Skeletal muscle satellite cell (primary cell): ENCODE results near the gene TNFAIP1.

Experiments
- H3K27me3 ChIP-seq: 2 replicates; pipeline ENCODE4 v1.7.0; 2013; ENCODE audit warnings: low read length; ENCODE audit not compliant: control insufficient read depth, insufficient read depth
- H3K36me3 ChIP-seq: 2 replicates; pipeline ENCODE4 v1.7.0; 2013; ENCODE audit warnings: mild to moderate bottlenecking, control low read depth, low read length; ENCODE audit not compliant: insufficient read depth
- H3K4me1 ChIP-seq: 2 replicates; pipeline ENCODE4 v1.7.0; 2013; ENCODE audit warnings: low read length; ENCODE audit not compliant: control insufficient read depth, insufficient read depth
- H3K4me2 ChIP-seq: 2 replicates; pipeline ENCODE4 v1.7.0; 2013; ENCODE audit warnings: mild to moderate bottlenecking, low read length
- H3K4me3 ChIP-seq: 2 replicates; pipeline ENCODE4 v1.7.0; 2013; ENCODE audit warnings: low read length
- H3K9ac ChIP-seq: 2 replicates; pipeline ENCODE4 v1.7.0; 2013; ENCODE audit warnings: mild to moderate bottlenecking, low read depth, low read length, moderate library complexity
- H3K9me3 ChIP-seq: replicated peaks from 2 replicates; pipeline ENCODE4 v1.7.0; 2013; ENCODE audit warnings: mild to moderate bottlenecking, control low read depth, low read length

TNFAIP1 gene

DNA sequence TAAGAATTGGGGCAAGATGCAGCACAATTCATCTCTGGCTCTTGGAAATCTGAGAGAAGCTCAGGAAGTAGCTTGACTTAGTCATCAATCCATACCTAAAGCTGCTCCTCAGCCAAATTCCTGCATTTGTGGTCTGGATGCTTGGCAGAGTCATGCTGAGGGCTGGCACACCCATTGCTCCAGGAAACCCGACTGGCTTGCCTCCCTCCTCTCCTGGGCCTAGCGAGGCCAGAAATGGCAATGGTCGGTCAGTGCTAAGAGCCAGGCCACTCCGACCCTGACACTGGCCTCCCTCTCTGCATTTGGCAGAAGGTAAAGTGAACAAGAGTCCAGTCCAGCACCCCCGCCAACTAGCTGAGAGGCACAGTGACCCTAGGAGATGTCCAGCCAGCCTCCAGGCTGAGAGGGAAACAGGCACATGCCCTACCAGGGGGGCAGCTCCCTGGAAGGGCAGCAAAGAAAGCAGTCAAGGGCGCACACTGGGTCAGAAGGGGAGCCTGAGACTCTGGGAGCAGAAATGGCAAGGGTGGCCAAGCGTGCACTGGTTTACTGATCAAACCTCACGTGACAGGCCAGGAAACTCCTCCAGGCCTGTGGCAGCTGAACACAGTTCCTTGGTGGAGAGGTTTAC is 11.8 kb downstream of the TNFAIP1 start:
- Histone ChIP-seq H3K9me3 (no peaks in the 10 kb centered on the region), H3K36me3 (peaks cover 88% of the 10 kb centered on the region), H3K4me2 (peak overlapping the region; percentile 10), H3K27me3 (no peaks in the 10 kb centered on the region), H3K4me3 (no peak overlapping the region), H3K9ac (peak overlapping the region; percentile 48), H3K4me1 (peaks cover 30% of the 10 kb centered on the region)

GRCh38 chr17:28348979-28349378 is 13.4 kb downstream of the TNFAIP1 start:
- H3K4me3 ChIP-seq, result no peak overlapping the region
- H3K4me1 ChIP-seq, result peaks cover 30% of the 10 kb centered on the region
- no peak overlapping the region for H3K9ac ChIP-seq
- H3K4me2 ChIP-seq, result no peak overlapping the region
- H3K9me3 ChIP-seq, result no peaks in the 10 kb centered on the region
- H3K27me3 ChIP-seq, result no peaks in the 10 kb centered on the region
- peaks cover 86% of the 10 kb centered on the region for H3K36me3 ChIP-seq

DNA sequence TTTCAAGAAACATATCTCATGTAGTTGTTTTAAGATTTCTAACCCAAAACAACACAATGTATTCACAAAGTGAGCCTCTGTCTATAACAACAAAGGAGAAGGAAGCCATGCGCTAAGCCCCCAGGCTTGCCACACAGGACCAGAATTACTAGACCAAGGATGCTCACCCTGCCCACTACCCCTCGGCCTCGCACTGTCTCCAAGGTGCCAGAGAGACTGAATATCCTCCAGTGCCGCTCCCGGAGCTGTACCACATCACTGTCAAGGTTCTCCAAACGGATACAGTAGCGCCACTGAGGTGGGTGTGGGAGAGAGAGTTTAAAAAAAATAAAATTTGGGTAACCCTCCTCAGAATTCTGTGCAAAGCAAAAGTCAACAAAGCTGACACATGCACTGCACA is 14.7 kb downstream of the TNFAIP1 start:
- Histone ChIP-seq H3K9ac (no peak overlapping the region), H3K36me3 (peaks cover 85% of the 10 kb centered on the region), H3K4me2 (no peak overlapping the region), H3K27me3 (no peaks in the 10 kb centered on the region), H3K4me3 (no peak overlapping the region), H3K4me1 (peaks cover 30% of the 10 kb centered on the region), H3K9me3 (no peaks in the 10 kb centered on the region)

GRCh38 chr17:28357061-28357900 is 21.7 kb downstream of the TNFAIP1 start, which contains the start of gene POLDIP2:
TSS of gene POLDIP2 (minus strand) at chr17:28357527. CDS start at chr17:28357448, 79 bp downstream.
- H3K4me2 ChIP-seq, result peak within 1 kb of the TSS; percentile 97
- H3K9me3 ChIP-seq, result no peaks in the 10 kb centered on the region
- peak within 1 kb of the TSS; percentile 100 for H3K9ac ChIP-seq
- peaks cover 17% of the 10 kb centered on the region for H3K4me1 ChIP-seq
- H3K27me3 ChIP-seq, result no peaks in the 10 kb centered on the region
- peaks cover 54% of the 10 kb centered on the region for H3K36me3 ChIP-seq
- peak within 1 kb of the TSS; percentile 99 for H3K4me3 ChIP-seq

GRCh38 chr17:28357901-28358197 is 22.3 kb downstream of the TNFAIP1 start:
- Histone ChIP-seq H3K4me1 (peaks cover 17% of the 10 kb centered on the region), H3K4me3 (peak overlapping the region; percentile 99), H3K27me3 (no peaks in the 10 kb centered on the region), H3K9me3 (no peaks in the 10 kb centered on the region), H3K4me2 (peak overlapping the region; percentile 78), H3K9ac (peak overlapping the region; percentile 100), H3K36me3 (peaks cover 52% of the 10 kb centered on the region)

- H3K36me3 ChIP-seq, result peaks cover 45% of the 10 kb centered on the region
- no peaks in the 10 kb centered on the region for H3K9me3 ChIP-seq
- H3K9ac ChIP-seq, result no peak overlapping the region
- no peak overlapping the region for H3K4me2 ChIP-seq
- no peaks in the 10 kb centered on the region for H3K27me3 ChIP-seq
- H3K4me3 ChIP-seq, result no peak overlapping the region
- H3K4me1 ChIP-seq, result peaks cover 4% of the 10 kb centered on the region
Measured at GRCh38 chr17:28363186-28363585, 27.6 kb downstream of the TNFAIP1 start.

GRCh38 chr17:28363776-28364650 is 28.5 kb downstream of the TNFAIP1 start:
- Histone ChIP-seq H3K4me1 (no peaks in the 10 kb centered on the region), H3K9me3 (no peaks in the 10 kb centered on the region), H3K9ac (no peak overlapping the region), H3K36me3 (peaks cover 43% of the 10 kb centered on the region), H3K4me3 (no peak overlapping the region), H3K4me2 (no peak overlapping the region), H3K27me3 (no peaks in the 10 kb centered on the region)

GRCh38 chr17:28364665-28365363 is 29.3 kb downstream of the TNFAIP1 start, which contains the start of gene SEBOX:
TSS of gene SEBOX (minus strand) at chr17:28365199. CDS start at chr17:28365151, 48 bp downstream.
- no peaks in the 10 kb centered on the region for H3K27me3 ChIP-seq
- no peak within 1 kb of the TSS for H3K4me3 ChIP-seq
- H3K4me1 ChIP-seq, result no peaks in the 10 kb centered on the region
- peaks cover 37% of the 10 kb centered on the region for H3K36me3 ChIP-seq
- no peak within 1 kb of the TSS for H3K9ac ChIP-seq
- H3K4me2 ChIP-seq, result no peak within 1 kb of the TSS
- no peaks in the 10 kb centered on the region for H3K9me3 ChIP-seq

GRCh38 chr17:28365487-28365886 is 29.9 kb downstream of the TNFAIP1 start:
- no peak overlapping the region for H3K4me3 ChIP-seq
- no peaks in the 10 kb centered on the region for H3K9me3 ChIP-seq
- no peaks in the 10 kb centered on the region for H3K4me1 ChIP-seq
- no peak overlapping the region for H3K9ac ChIP-seq
- no peak overlapping the region for H3K4me2 ChIP-seq
- H3K36me3 ChIP-seq, result peaks cover 31% of the 10 kb centered on the region
- H3K27me3 ChIP-seq, result no peaks in the 10 kb centered on the region

GRCh38 chr17:28366605-28367004 is 31.0 kb downstream of the TNFAIP1 start:
- Histone ChIP-seq H3K9ac (no peak overlapping the region), H3K27me3 (no peaks in the 10 kb centered on the region), H3K4me1 (peaks cover 4% of the 10 kb centered on the region), H3K36me3 (peaks cover 20% of the 10 kb centered on the region), H3K9me3 (no peaks in the 10 kb centered on the region), H3K4me3 (no peak overlapping the region), H3K4me2 (no peak overlapping the region)
